Body of pancreas (tissue), 4 donors: ENCODE measurements around the gene GPR107.

ENCODE experiments used
- CTCF ChIP-seq, 7 experiments: fragments of 450-650 bp in 4 of 7; fragments of 200-600 bp in 3 of 7; sonication (generic) in 3 of 7; IDR thresholded peaks; one replicate each; pipeline ENCODE4 v1.5.1; 2016 to 2019; ENCODE audit warnings: antibody characterized with exemption in 7 of 7
- POLR2A ChIP-seq, 3 donors: fragments of 450-650 bp; IDR thresholded peaks; one replicate each; pipeline ENCODE4 v1.6.1; 2016; ENCODE audit warnings: antibody characterized with exemption in 3 of 3, mild to moderate bottlenecking in 2 of 3

- TF ChIP-seq CTCF (IDR thresholded peaks at IDR 0.05): no peak
- no peak for TF ChIP-seq POLR2A (IDR thresholded peaks at IDR 0.05)
Observed at GRCh38 chr9:130144703-130145102, 91.0 kb downstream of the GPR107 start.
